MCF 10A (cell line): ENCODE data around the gene DBN1. TPM values are rescaled to one million over a fixed set of nuclear protein-coding genes. Genes with fewer than 3 reads are reported as not detected.

ENCODE experiments used
- BruUV-seq: library from RNA; stranded (reverse); fragments of 400-500 nt; replicated peaks from 2 replicates; lab custom pipeline; 2021; lab: Mats Ljungman, UMichigan
- CTCF ChIA-PET: fragments of 300-600 bp; sonication (Branson Sonifier 250); formaldehyde crosslinking; extraction: SDS; loops from one replicate; lab custom pipeline; 2021; ENCODE audit warnings: antibody characterized with exemption, inconsistent platforms; lab: Yijun Ruan, JAX
- POLR2A ChIA-PET: fragments of 300-600, 350-650 bp; sonication (Branson Sonifier 250); formaldehyde crosslinking; extraction: SDS; loops from one replicate; lab custom pipeline; 2020; ENCODE audit warnings: antibody characterized with exemption, inconsistent platforms; lab: Yijun Ruan, JAX
- DNase-seq: peaks from one replicate; pipeline ENCODE4 v3.0.0-alpha.2; 2018; ENCODE audit not compliant: unreplicated experiment
- H3K27ac Mint-ChIP-seq: one replicate; pipeline ENCODE4 v1.8.0; 2022; ENCODE audit warnings: mild to moderate bottlenecking, low read depth, mixed read lengths; ENCODE audit not compliant: unreplicated experiment
- H3K27me3 Mint-ChIP-seq: one replicate; pipeline ENCODE4 v1.8.0; 2022; ENCODE audit warnings: mixed read lengths; ENCODE audit not compliant: insufficient read depth, unreplicated experiment
- H3K36me3 Mint-ChIP-seq: one replicate; pipeline ENCODE4 v1.8.0; 2022; ENCODE audit warnings: mild to moderate bottlenecking, moderate library complexity, mixed read lengths; ENCODE audit not compliant: insufficient read depth, unreplicated experiment
- H3K4me1 Mint-ChIP-seq: one replicate; pipeline ENCODE4 v1.8.0; 2022; ENCODE audit warnings: mixed read lengths; ENCODE audit not compliant: insufficient read depth, unreplicated experiment
- H3K4me3 Mint-ChIP-seq: one replicate; pipeline ENCODE4 v1.8.0; 2022; ENCODE audit warnings: mild to moderate bottlenecking, moderate library complexity, mixed read lengths; ENCODE audit not compliant: unreplicated experiment
- H3K9me3 Mint-ChIP-seq: one replicate; pipeline ENCODE4 v1.8.0; 2022; ENCODE audit warnings: mixed read lengths; ENCODE audit not compliant: unreplicated experiment
- intact Hi-C: fragments of 100-400 bp; cut with micrococcal nuclease; formaldehyde crosslinking; loops from 2 replicates; pipeline ENCODE4 v1.14.1; 2022
- total RNA-seq: library from RNA; stranded (reverse); gene quantifications from 2 replicates; pipeline ENCODE4 v1.2.3, GENCODE V29; 2022
- TF ChIP-seq, protein P1 (sequence below): fragments of 200-600 bp; IDR thresholded peaks from one replicate; pipeline ENCODE4 v1.8.0; 2022; ENCODE audit warnings: antibody characterized with exemption, mild to moderate bottlenecking; ENCODE audit not compliant: unreplicated experiment

The DBN1 gene
- total RNA-seq, 1 experiment from 2014 or later, result 165 TPM

DNA sequence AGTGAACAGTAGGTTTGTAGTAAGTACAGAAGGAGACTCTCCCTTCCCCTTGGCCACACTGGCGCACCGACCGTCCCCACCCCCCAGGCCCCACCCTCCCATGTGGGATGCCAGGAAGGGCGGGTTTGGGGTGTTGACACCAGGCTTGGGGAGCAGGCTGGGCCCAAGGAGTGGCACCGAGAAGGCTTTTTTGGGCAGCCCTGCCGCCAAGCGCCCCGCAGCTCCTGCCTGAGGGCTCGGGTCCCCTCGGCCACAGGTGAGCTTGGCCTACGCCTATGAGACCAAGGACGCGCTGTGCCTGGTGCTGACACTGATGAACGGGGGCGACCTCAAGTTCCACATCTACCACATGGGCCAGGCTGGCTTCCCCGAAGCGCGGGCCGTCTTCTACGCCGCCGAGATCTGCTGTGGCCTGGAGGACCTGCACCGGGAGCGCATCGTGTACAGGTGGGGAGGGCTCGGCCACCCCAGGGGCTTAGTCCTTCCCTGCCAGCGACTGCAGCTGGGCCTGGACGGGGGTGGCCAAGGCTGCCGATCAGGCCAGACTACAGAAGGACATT, 39.7 kb downstream of the DBN1 start:
- intact Hi-C loops, result no loop called here

DNA sequence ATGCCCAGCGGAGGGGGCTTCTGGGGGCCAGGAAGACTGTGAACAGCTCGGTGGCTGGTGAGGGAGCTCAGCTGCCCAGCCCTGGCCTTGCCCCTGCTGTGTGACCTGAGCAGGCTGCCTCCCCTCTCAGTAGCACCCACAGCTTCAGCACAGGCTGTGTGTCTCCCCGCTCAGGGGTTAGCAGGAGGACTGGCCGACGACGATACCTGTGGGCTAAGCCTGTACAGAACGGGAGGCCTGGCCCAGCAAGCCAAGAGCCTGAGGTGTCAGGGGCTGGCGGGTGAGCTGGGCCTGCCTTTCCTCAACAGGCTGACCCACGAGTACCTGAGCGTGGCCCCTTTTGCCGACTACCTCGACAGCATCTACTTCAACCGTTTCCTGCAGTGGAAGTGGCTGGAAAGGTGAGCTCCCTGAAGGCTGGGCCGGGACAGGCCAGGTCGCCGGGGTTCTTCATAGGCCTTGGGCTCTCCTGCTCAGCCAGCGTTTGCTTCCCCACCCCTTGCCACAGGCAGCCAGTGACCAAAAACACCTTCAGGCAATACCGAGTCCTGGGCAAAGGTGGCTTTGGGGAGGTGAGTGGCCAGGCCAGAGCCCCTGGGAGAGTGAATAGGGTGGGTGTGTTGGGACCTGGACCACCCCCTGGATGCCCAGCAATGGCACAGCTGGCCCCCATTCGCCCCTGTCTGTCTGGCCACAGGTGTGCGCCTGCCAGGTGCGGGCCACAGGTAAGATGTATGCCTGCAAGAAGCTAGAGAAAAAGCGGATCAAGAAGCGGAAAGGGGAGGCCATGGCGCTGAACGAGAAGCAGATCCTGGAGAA, 40.4 kb downstream of the DBN1 start:
- POLR2A ChIA-PET, result interaction anchor here (12.5 kb wide), 1 partner anchor 12 kb away, joined by 217 read pairs; the partner anchor contains the start of gene PRR7
- Mint-ChIP-seq H3K27ac (no peak overlapping the region), H3K4me1 (peaks cover 21% of the 10 kb centered on the region), H3K36me3 (peaks cover 77% of the 10 kb centered on the region), H3K27me3 (no peaks in the 10 kb centered on the region), H3K4me3 (no peak overlapping the region), H3K9me3 (no peaks in the 10 kb centered on the region)
- DNase-seq, result no peak
- intact Hi-C loops, result no loop called here
- CTCF ChIA-PET, result interaction anchor here (0.6 to 14.3 kb wide), 5 partner anchors 10 to 42 kb away, joined by 3 to 134 read pairs (median 3); partner anchors contain the start of gene F12
- no TSS peak for BruUV-seq
- TF ChIP-seq, protein P1, sequence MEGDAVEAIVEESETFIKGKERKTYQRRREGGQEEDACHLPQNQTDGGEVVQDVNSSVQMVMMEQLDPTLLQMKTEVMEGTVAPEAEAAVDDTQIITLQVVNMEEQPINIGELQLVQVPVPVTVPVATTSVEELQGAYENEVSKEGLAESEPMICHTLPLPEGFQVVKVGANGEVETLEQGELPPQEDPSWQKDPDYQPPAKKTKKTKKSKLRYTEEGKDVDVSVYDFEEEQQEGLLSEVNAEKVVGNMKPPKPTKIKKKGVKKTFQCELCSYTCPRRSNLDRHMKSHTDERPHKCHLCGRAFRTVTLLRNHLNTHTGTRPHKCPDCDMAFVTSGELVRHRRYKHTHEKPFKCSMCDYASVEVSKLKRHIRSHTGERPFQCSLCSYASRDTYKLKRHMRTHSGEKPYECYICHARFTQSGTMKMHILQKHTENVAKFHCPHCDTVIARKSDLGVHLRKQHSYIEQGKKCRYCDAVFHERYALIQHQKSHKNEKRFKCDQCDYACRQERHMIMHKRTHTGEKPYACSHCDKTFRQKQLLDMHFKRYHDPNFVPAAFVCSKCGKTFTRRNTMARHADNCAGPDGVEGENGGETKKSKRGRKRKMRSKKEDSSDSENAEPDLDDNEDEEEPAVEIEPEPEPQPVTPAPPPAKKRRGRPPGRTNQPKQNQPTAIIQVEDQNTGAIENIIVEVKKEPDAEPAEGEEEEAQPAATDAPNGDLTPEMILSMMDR, result no peak

More for the DNA sequence above, 39.7 kb downstream of the DBN1 start:
- ChIA-PET CTCF (interaction anchor here (1.2 to 1.9 kb wide), 2 partner anchors 12 to 43 kb away, joined by 5 to 6 read pairs; no protein-coding TSS in a partner anchor), POLR2A (interaction anchor here (12.5 kb wide), 1 partner anchor 11 kb away, joined by 217 read pairs; the partner anchor contains the start of gene PRR7)
- BruUV-seq, result no TSS peak
- H3K9me3 Mint-ChIP-seq, result no peaks in the 10 kb centered on the region
- H3K4me3 Mint-ChIP-seq, result no peak overlapping the region
- peaks cover 76% of the 10 kb centered on the region for H3K36me3 Mint-ChIP-seq
- no peak overlapping the region for H3K27ac Mint-ChIP-seq
- TF ChIP-seq, protein P1, result no peak
- no peak for DNase-seq
- H3K27me3 Mint-ChIP-seq, result no peaks in the 10 kb centered on the region
- peaks cover 21% of the 10 kb centered on the region for H3K4me1 Mint-ChIP-seq

DNA sequence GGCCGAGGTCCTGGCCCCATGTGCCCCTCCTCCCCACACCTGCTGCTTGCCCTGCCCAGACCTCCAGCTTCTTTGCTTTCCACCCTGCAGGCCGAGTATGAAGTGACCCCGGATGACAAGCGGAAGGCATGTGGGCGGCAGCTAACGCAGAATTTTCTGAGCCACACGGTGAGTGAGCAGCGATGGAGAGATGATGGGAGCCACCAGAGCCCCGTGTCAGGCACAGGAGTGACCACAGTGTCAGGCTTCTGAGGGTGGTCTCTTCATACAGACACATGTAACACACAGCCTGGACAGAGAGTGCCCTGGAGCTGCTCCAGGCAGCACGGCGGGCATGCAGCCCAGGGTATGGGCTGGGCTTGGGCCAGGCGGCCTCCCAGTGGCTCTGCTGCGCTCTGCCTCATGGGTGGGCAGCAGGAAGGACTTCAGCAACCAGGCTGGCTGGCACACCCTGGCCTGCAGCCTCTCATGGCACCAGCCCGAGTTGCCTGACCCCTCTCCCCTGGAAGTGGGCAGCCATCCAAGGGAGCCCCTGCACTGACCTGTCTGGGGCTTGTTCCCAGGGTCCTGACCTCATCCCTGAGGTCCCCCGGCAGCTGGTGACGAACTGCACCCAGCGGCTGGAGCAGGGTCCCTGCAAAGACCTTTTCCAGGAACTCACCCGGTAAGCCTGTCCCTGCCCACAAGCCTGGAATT, 41.1 kb downstream of the DBN1 start:
- ChIA-PET CTCF (interaction anchor here (0.6 to 14.3 kb wide), 8 partner anchors 9 to 42 kb away, joined by 3 to 134 read pairs (median 4); partner anchors contain the start of genes F12 and PRR7), POLR2A (interaction anchor here (12.5 kb wide), 1 partner anchor 12 kb away, joined by 217 read pairs; the partner anchor contains the start of gene PRR7)
- H3K4me1 Mint-ChIP-seq, result peaks cover 22% of the 10 kb centered on the region
- TF ChIP-seq, protein P1, result no peak
- H3K27me3 Mint-ChIP-seq, result no peaks in the 10 kb centered on the region
- H3K9me3 Mint-ChIP-seq, result no peaks in the 10 kb centered on the region
- DNase-seq, result no peak
- no TSS peak for BruUV-seq
- H3K27ac Mint-ChIP-seq, result no peak overlapping the region
- H3K36me3 Mint-ChIP-seq, result peaks cover 78% of the 10 kb centered on the region
- H3K4me3 Mint-ChIP-seq, result no peak overlapping the region
- intact Hi-C loops, result no loop called here
